ENCODE data around the gene ABHD11. TPM values are rescaled to one million over a fixed set of nuclear protein-coding genes. Genes with fewer than 3 reads are reported as not detected.
A peak's percentile ranks its signal among the peaks of the same experiment; 100 is the strongest.

The ABHD11 gene
- total and polyA plus RNA-seq, 11 donors = 17.9 to 36.9 (median 25.0) TPM

DNA sequence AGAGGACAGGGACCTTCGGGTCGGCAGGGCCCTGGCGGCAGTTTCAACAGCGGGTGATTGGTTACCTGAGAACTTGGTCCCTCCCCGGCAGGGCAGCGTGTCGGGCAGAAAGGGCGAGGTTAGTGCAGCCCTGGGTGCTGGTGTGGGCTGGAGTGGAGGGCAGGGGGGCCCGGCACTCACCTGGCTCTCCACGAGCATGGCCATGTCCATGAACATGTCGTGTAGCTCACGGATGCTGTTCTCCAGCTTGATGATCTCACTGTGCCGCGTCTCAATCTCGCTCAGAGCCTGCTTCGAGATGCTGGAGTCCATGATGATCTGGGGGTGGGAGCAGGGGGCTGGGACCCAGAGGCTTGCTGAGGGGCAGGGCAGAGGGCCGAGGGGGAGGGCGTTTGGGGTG lies 35.9 kb downstream of the ABHD11 start:
- Histone ChIP-seq H3K36me3 (peaks cover 0 to 29% (median 16%) of the 10 kb centered on the region in 9 donors), H3K4me1 (peaks cover 0 to 6% (median 0%) of the 10 kb centered on the region in 12 donors), H3K4me3 (no peak overlapping the region), H3K27me3 (no peaks in the 10 kb centered on the region), H3K27ac (no peak overlapping the region), H3K9me3 (no peaks in the 10 kb centered on the region)
- intact Hi-C loops (cut with DNase I) = no loop called here
- TF ChIP-seq POLR2A (IDR thresholded peaks at IDR 0.05) = no peak
- TF ChIP-seq, protein P1, sequence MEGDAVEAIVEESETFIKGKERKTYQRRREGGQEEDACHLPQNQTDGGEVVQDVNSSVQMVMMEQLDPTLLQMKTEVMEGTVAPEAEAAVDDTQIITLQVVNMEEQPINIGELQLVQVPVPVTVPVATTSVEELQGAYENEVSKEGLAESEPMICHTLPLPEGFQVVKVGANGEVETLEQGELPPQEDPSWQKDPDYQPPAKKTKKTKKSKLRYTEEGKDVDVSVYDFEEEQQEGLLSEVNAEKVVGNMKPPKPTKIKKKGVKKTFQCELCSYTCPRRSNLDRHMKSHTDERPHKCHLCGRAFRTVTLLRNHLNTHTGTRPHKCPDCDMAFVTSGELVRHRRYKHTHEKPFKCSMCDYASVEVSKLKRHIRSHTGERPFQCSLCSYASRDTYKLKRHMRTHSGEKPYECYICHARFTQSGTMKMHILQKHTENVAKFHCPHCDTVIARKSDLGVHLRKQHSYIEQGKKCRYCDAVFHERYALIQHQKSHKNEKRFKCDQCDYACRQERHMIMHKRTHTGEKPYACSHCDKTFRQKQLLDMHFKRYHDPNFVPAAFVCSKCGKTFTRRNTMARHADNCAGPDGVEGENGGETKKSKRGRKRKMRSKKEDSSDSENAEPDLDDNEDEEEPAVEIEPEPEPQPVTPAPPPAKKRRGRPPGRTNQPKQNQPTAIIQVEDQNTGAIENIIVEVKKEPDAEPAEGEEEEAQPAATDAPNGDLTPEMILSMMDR (IDR thresholded peaks at IDR 0.05) = no peak
- DNase-seq (no peak), ATAC-seq (no peak)
- WGBS, 4 donors = 72 to 92% (median 90%) methylated on average over 6 to 18 of the region's 18 CpGs

DNA sequence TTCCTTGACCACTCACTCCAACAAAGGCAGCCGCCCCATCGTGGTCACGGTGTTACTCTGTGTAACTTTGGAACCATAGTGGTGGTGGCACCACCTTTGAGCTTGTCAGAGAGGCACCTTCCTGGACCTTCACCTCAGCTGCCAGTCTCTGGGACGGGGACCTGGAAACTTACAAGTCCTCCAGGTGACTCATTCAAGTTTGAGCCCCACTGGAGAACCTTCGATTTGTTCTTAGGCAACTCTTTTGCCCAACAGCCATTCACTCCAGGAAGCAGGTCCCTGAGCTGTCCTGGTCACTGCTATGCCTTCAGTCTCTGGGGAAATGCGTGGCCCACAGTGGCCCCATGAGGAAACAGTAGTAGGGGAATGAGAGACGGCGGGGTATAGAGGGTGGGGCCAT lies 36.4 kb downstream of the ABHD11 start:
- no peak for DNase-seq
- Histone ChIP-seq H3K27me3 (no peaks in the 10 kb centered on the region), H3K9me3 (no peaks in the 10 kb centered on the region), H3K4me3 (no peak overlapping the region), H3K36me3 (peaks cover 0 to 33% (median 21%) of the 10 kb centered on the region in 9 donors), H3K27ac (no peak overlapping the region), H3K4me1 (peaks cover 0 to 6% (median 0%) of the 10 kb centered on the region in 12 donors)
- TF ChIP-seq, protein P1 (IDR thresholded peaks at IDR 0.05) = no peak
- no peak for TF ChIP-seq POLR2A (IDR thresholded peaks at IDR 0.05)
- intact Hi-C loops (cut with DNase I) = no loop called here
- WGBS, 4 donors = 87 to 92% (median 90%) methylated on average over 8 of the region's 8 CpGs
- ATAC-seq = no peak

DNA sequence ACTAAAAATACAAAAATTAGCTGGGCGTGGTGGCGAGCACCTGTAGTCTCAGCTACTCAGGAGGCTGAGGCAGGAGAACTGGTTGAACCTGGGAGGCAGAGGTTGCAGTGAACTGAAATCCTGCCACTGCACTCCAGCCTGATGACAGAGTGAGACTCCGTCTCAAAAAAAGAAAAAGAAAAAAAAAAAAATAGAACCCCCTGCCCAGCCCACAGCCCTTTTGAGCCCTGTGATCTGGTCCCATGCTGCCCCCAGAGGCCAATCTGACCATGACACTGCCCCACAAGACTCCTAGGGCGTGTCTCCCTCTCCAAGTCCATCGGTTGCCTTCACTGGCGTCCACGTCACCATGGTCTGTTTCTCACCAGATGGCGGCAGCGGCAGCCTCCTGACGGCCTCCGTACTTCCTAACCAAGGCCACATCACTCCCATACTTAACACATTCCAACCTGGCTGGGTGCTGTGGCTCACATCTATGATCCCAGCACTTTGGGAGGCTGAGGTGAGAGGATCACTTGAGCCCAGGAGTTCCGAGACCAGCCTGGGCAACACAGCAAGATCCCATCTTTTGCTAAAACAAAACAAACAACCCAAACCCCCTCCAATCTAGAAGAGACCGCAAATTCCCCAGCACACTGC lies 37.1 kb downstream of the ABHD11 start:
- no peak overlapping the region for H3K27ac ChIP-seq
- H3K4me3 ChIP-seq = no peak overlapping the region
- H3K27me3 ChIP-seq = no peaks in the 10 kb centered on the region
- intact Hi-C loops (cut with DNase I) = no loop called here
- H3K9me3 ChIP-seq = no peaks in the 10 kb centered on the region
- H3K4me1 ChIP-seq = peaks cover 0 to 6% (median 0%) of the 10 kb centered on the region in 12 donors
- peaks cover 0 to 41% (median 28%) of the 10 kb centered on the region in 9 donors for H3K36me3 ChIP-seq
- ATAC-seq (peak in 2 of 4 donors; percentile 28 to 40), DNase-seq (no peak)
- TF ChIP-seq, protein P1 (IDR thresholded peaks at IDR 0.05) = peak in 11 of 12 donors; percentile 24 to 59 (median 40)
- TF ChIP-seq POLR2A (IDR thresholded peaks at IDR 0.05) = no peak
- 70 to 76% (median 73%) methylated on average over 13 of the region's 13 CpGs for WGBS, 4 donors

DNA sequence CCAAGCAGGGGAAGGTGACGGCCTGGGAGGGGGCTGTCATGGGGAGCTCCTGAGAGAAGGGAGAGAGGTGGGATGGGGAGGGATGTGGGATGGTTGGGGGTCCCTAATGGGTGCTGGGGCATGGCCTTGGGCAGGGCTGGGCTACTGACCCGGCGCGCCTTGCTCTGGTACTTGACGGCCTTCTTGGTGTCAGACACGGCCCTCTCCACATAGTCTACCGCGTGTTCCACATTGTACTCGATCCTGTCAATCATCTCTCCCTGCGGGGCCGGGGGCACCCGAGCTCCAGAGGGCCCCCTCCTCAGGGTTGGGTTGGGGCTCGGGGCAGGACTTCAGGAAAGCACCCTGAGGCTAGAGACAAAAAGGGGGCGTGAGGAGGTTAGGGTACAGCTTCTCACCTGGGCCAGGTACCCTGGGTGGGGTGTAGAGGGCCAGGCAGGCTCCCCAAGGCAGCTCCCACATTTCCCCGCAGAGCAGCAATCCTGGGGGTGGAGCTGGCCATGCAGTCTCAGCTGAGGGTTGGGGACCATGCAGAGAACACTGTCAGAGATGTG lies 37.9 kb downstream of the ABHD11 start:
- peaks cover 0 to 6% (median 0%) of the 10 kb centered on the region in 12 donors for H3K4me1 ChIP-seq
- H3K4me3 ChIP-seq = no peak overlapping the region
- peaks cover 0 to 49% (median 36%) of the 10 kb centered on the region in 9 donors for H3K36me3 ChIP-seq
- peak in 1 of 4 donors; percentile 5 for ATAC-seq
- H3K9me3 ChIP-seq = no peaks in the 10 kb centered on the region
- no peak overlapping the region for H3K27ac ChIP-seq
- no peaks in the 10 kb centered on the region for H3K27me3 ChIP-seq
- intact Hi-C loops (cut with DNase I) = no loop called here
- WGBS, 4 donors = 79 to 89% (median 87%) methylated on average over 13 to 15 of the region's 15 CpGs
- no peak for TF ChIP-seq POLR2A (IDR thresholded peaks at IDR 0.05)
- TF ChIP-seq, protein P1 (IDR thresholded peaks at IDR 0.05) = no peak
- DNase-seq = no peak

Data from heart left ventricle (tissue), 16 donors.